KMS-11 (cell line): ENCODE results near the gene CELF5.
A peak's percentile ranks its signal among the peaks of the same experiment; 100 is the strongest.

Experiments
- H2AFZ ChIP-seq: fragments of 200-600 bp; sonication (generic); 2 replicates; pipeline ENCODE4 v1.6.1; 2016; ENCODE audit warnings: antibody characterized with exemption, mixed run types, low read depth
- H3K27ac ChIP-seq: fragments of 200-600 bp; sonication (generic); 2 replicates; pipeline ENCODE4 v1.6.1; 2016; ENCODE audit warnings: mild to moderate bottlenecking, mixed run types
- H3K27me3 ChIP-seq: fragments of 200-600 bp; sonication (generic); 2 replicates; pipeline ENCODE4 v1.6.1; 2017; ENCODE audit warnings: mild to moderate bottlenecking, low read depth, mixed run types, moderate library complexity; ENCODE audit not compliant: insufficient read depth
- H3K36me3 ChIP-seq: fragments of 200-600 bp; sonication (generic); 2 replicates; pipeline ENCODE4 v1.6.1; 2017; ENCODE audit warnings: mild to moderate bottlenecking, mixed run types; ENCODE audit not compliant: insufficient read depth
- H3K4me1 ChIP-seq: fragments of 200-600 bp; sonication (generic); 2 replicates; pipeline ENCODE4 v1.6.1; 2016; ENCODE audit warnings: mild to moderate bottlenecking, low read depth, mixed run types; ENCODE audit not compliant: poor library complexity, severe bottlenecking
- H3K4me2 ChIP-seq: fragments of 200-600 bp; sonication (generic); 2 replicates; pipeline ENCODE4 v1.7.0; 2016; ENCODE audit warnings: mild to moderate bottlenecking, mixed run types
- H3K4me3 ChIP-seq: fragments of 200-600 bp; sonication (generic); IDR thresholded peaks from 2 replicates; pipeline ENCODE4 v1.6.1; 2017; ENCODE audit warnings: low read depth, low read length, mixed read lengths; ENCODE audit not compliant: insufficient read depth
- H3K79me2 ChIP-seq: fragments of 200-600 bp; sonication (generic); 2 replicates; pipeline ENCODE4 v1.6.1; 2016; ENCODE audit warnings: low read depth, mixed run types; ENCODE audit not compliant: insufficient read depth
- H3K9ac ChIP-seq: fragments of 200-600 bp; sonication (generic); 2 replicates; pipeline ENCODE4 v1.6.1; 2016; ENCODE audit warnings: mild to moderate bottlenecking, mixed run types
- H4K20me1 ChIP-seq: fragments of 200-600 bp; sonication (generic); 2 replicates; pipeline ENCODE4 v1.6.1; 2016; ENCODE audit warnings: mild to moderate bottlenecking, mixed run types; ENCODE audit not compliant: insufficient read depth
- TF ChIP-seq, protein P1 (sequence below): fragments of 200-600 bp; sonication (generic); conservative IDR thresholded peaks from 2 replicates; pipeline ENCODE4 v1.6.1; 2017; ENCODE audit warnings: low read depth, mild to moderate bottlenecking, antibody characterized with exemption, low read length, moderate library complexity, mixed read lengths

Gene CELF5

DNA sequence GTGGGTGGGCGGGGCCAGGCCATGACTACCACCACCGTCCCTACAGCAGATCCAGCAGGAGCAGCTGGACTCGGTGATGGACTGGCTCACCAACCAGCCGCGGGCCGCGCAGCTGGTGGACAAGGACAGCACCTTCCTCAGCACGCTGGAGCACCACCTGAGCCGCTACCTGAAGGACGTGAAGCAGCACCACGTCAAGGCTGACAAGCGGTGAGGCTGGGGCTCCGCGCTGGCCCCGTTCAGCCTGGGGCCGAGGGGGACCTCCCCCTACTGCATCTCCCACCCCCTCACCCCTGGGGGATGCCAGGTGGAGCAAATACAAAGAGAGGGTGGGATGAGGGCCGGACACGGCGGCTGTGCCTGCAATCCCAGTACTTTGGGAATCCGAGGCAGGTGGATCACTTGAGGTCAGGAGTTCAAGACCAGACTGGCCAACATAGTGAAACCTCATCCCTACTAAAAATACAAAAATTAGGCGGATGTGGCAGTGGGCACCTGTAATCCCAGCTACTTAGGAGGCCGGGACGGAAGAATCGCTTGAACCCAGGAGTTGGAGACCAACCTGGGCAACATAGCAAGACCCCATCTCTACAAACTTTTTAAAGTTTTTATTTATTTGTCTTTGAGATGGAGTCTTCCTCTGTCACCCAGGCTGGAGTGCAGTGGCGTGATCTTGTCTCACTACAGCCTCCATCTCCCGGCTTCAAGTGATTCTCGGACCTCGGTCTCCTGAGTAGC is 18.1 kb upstream of the CELF5 start:
- Histone ChIP-seq H4K20me1 (no peaks in the 10 kb centered on the region), H3K27ac (no peak overlapping the region), H3K36me3 (no peaks in the 10 kb centered on the region), H3K4me1 (no peaks in the 10 kb centered on the region), H3K27me3 (no peaks in the 10 kb centered on the region), H3K9ac (no peak overlapping the region), H3K4me3 (no peak overlapping the region), H3K4me2 (no peak overlapping the region), H2AFZ (no peak overlapping the region), H3K79me2 (no peaks in the 10 kb centered on the region)
- TF ChIP-seq, protein P1, sequence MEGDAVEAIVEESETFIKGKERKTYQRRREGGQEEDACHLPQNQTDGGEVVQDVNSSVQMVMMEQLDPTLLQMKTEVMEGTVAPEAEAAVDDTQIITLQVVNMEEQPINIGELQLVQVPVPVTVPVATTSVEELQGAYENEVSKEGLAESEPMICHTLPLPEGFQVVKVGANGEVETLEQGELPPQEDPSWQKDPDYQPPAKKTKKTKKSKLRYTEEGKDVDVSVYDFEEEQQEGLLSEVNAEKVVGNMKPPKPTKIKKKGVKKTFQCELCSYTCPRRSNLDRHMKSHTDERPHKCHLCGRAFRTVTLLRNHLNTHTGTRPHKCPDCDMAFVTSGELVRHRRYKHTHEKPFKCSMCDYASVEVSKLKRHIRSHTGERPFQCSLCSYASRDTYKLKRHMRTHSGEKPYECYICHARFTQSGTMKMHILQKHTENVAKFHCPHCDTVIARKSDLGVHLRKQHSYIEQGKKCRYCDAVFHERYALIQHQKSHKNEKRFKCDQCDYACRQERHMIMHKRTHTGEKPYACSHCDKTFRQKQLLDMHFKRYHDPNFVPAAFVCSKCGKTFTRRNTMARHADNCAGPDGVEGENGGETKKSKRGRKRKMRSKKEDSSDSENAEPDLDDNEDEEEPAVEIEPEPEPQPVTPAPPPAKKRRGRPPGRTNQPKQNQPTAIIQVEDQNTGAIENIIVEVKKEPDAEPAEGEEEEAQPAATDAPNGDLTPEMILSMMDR: no peak

DNA sequence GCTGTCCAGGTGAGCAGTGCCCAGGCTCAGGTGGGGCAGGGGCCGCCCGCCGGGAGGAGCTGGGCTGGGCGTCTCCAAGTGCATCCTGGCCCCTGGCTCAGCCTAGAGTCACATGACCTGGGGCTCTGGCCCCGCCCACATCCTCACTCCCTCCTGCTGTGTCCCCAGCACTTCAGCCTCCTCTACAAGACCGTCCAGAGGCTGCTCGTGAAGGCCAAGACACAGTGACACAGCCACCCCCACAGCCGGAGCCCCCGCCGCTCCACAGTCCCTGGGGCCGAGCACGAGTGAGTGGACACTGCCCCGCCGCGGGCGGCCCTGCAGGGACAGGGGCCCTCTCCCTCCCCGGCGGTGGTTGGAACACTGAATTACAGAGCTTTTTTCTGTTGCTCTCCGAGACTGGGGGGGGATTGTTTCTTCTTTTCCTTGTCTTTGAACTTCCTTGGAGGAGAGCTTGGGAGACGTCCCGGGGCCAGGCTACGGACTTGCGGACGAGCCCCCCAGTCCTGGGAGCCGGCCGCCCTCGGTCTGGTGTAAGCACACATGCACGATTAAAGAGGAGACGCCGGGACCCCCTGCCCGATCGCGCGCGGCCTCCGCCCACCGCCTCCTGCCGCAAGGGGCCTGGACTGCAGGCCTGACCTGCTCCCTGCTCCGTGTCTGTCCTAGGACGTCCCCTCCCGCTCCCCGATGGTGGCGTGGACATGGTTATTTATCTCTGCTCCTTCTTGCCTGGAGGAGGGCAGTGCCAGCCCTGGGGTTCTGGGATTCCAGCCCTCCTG is 16.8 kb upstream of the CELF5 start:
- no peaks in the 10 kb centered on the region for H3K79me2 ChIP-seq
- no peak overlapping the region for H3K27ac ChIP-seq
- H3K27me3 ChIP-seq: no peaks in the 10 kb centered on the region
- no peaks in the 10 kb centered on the region for H3K36me3 ChIP-seq
- H2AFZ ChIP-seq: no peak overlapping the region
- H3K4me1 ChIP-seq: no peaks in the 10 kb centered on the region
- TF ChIP-seq, protein P1: no peak
- H3K4me3 ChIP-seq: no peak overlapping the region
- no peak overlapping the region for H3K4me2 ChIP-seq
- no peaks in the 10 kb centered on the region for H4K20me1 ChIP-seq
- no peak overlapping the region for H3K9ac ChIP-seq

DNA sequence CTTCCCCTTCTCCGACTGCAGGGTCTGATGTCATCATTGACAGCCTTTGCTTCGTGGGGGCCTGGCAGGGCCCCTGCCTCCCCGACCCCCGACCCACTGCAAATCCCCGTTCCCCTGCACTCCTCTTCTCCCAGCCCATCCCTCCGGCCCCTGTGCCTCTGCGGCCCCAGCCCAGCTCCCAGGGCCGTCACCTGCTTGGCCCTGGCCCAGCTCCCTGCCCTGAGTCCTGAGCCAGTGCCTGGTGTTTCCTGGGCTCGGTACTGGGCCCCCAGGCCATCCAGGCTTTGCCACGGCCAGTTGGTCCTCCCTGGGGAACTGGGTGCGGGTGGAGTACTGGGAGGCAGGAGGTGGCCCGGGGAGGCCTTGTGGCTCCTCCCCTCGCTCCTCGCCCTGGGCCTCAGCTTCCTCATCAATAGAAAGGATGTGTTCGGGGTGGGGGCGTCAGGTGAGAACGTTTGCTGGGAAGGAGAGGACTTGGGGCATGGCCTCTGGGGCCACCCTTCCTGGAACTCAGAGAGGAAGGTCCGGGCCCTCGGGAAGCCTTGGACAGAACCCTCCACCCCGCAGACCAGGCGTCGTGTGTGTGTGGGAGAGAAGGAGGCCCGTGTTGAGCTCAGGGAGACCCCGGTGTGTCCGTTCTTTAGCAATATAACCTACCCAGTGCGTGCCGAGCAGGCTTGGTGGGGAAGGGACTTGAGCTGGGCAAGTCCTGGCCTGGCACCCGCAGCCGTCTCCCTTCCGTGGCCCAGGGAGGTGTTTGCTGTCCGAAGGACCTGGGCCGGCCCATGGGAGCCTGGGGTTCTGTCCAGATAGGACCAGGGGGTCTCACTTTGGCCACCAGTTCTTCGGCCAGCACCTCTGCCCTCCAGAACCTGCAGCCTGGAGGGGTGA is 15.9 kb upstream of the CELF5 start:
- Histone ChIP-seq H3K27me3 (no peaks in the 10 kb centered on the region), H3K27ac (no peak overlapping the region), H4K20me1 (no peaks in the 10 kb centered on the region), H3K4me3 (no peak overlapping the region), H3K36me3 (no peaks in the 10 kb centered on the region), H3K9ac (no peak overlapping the region), H3K4me2 (no peak overlapping the region), H3K79me2 (no peaks in the 10 kb centered on the region), H3K4me1 (no peaks in the 10 kb centered on the region), H2AFZ (no peak overlapping the region)
- TF ChIP-seq, protein P1: no peak

DNA sequence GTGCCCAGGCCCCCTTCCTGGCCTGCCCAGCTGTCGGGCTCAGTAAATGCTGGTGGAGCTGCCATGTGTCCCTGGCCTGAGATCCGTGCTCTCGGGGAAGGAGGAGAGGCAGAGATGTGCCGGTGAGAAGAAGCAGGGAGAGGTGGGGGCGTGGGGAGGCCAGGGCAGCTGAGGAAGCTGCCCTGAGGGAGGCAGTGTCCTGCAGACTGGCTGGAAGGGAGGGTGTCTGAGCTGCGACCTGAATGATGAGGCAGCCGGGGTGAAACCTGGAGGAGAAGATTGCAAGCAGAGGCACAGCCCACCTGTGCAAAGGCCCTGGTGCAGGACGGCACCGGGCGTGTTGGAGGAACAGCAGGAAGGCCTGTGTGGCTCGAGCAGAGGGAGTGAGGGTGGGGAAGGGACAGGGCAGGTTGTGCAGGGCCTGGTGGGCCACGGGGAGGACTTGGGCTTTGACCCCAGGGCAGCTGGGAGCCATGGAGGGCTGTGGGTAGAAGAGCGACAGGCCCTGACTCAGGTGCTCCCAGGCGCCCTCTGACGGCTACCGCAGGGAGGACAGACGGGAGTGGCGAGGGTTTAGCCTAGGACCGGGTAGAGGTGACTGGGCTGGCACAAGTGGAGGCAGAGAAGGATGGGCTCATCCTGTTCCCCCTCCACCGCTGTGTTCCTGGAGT is 14.0 kb upstream of the CELF5 start:
- H3K27me3 ChIP-seq: no peaks in the 10 kb centered on the region; the same call in 1 of the 2 replicates
- no peaks in the 10 kb centered on the region for H3K36me3 ChIP-seq
- TF ChIP-seq, protein P1: peak; percentile 68
- H3K4me2 ChIP-seq: no peak overlapping the region
- H3K27ac ChIP-seq: no peak overlapping the region
- no peak overlapping the region for H3K4me3 ChIP-seq
- no peak overlapping the region for H2AFZ ChIP-seq
- no peaks in the 10 kb centered on the region for H4K20me1 ChIP-seq
- H3K4me1 ChIP-seq: no peaks in the 10 kb centered on the region
- H3K9ac ChIP-seq: no peak overlapping the region
- H3K79me2 ChIP-seq: no peaks in the 10 kb centered on the region
